GM12891 (cell line): ENCODE data around the gene HOXB1.

Experiments used
- POLR2A ChIP-seq: IDR thresholded peaks from 2 replicates; pipeline ENCODE4 v1.6.1; 2011; ENCODE audit warnings: low read depth, low read length, control low read depth
- POLR2AphosphoS5 ChIP-seq: IDR thresholded peaks from 2 replicates; pipeline ENCODE4 v1.6.1; 2011; ENCODE audit warnings: low read depth, low read length, control low read depth
- SPI1 ChIP-seq: IDR thresholded peaks from 2 replicates; pipeline ENCODE4 v1.6.1; 2011; ENCODE audit warnings: low read depth, low read length, control low read depth
- TAF1 ChIP-seq: IDR thresholded peaks from 2 replicates; pipeline ENCODE4 v1.6.1; 2011; ENCODE audit warnings: low read depth, low read length, control low read depth

GRCh38 chr17:48487221-48487620, 43.6 kb downstream of the HOXB1 start:
- TF ChIP-seq POLR2AphosphoS5, result no peak
- no peak for TF ChIP-seq POLR2A
- TF ChIP-seq TAF1, result no peak
- no peak for TF ChIP-seq SPI1
